Fibroblast of lung (primary cell): ENCODE results near the gene PRSS33.

Experiments
- CTCF ChIP-seq, 2 donors: IDR thresholded peaks in 1 of 2; conservative IDR thresholded peaks in 1 of 2; 1 replicate in 1 of 2; 2 replicates in 1 of 2; pipeline ENCODE4 v1.5.1; 2011 to 2012; ENCODE audit warnings: low read length in 2 of 2, control low read depth in 1 of 2, inconsistent platforms in 1 of 2, low read depth in 1 of 2, mild to moderate bottlenecking in 1 of 2
- EZH2 ChIP-seq: IDR thresholded peaks from 2 replicates; pipeline ENCODE4 v1.5.1; 2012; ENCODE audit warnings: low read length, control low read depth, mild to moderate bottlenecking; ENCODE audit errors: missing control alignments

- no peak for TF ChIP-seq CTCF (conservative IDR thresholded peaks at IDR 0.05 in 1 of 2, IDR thresholded peaks at IDR 0.05 in 1 of 2; ENCODE audit: low read depth in 1 of 2, low read length in 2 of 2)
- no peak for TF ChIP-seq EZH2
These were observed 37.4 kb downstream of the PRSS33 start for GRCh38 chr16:2749936-2750335.
